H1 (cell line): ENCODE results near the gene PSMC2. TPM values are rescaled to one million over a fixed set of nuclear protein-coding genes. Genes with fewer than 3 reads are reported as not detected.

Experiments
- CTCF ChIA-PET: fragments of 300-600 bp; sonication (Branson Sonifier 250); formaldehyde crosslinking; loops from one replicate; lab custom pipeline; 2021; ENCODE audit not compliant: partially characterized antibody; lab: Charles Lee
- POLR2A ChIA-PET: fragments of 300-600 bp; sonication (Branson Sonifier 250); formaldehyde crosslinking; loops from one replicate; lab custom pipeline; 2021; ENCODE audit warnings: inconsistent platforms; ENCODE audit not compliant: partially characterized antibody; lab: Charles Lee
- DNase-seq, 2 experiments: peaks; one replicate each; pipeline versions ENCODE4 v3.0.0 to v3.0.0-alpha.2; 2010 to 2022; ENCODE audit warnings: low spot score in 2 of 2, low read depth in 1 of 2, mixed read lengths in 1 of 2
- FAIRE-seq: peaks from 2 replicates; lab custom pipeline; 2011; peaks lifted over from hg19 to GRCh38; lab: Jason Lieb, UNC
- H2AFZ ChIP-seq: 2 replicates; pipeline ENCODE4 v1.8.1; 2012; ENCODE audit warnings: low read length, inconsistent platforms
- H2AK5ac ChIP-seq: 2 replicates; pipeline ENCODE4 v1.6.1; 2013; ENCODE audit warnings: low read depth, low read length
- H2BK120ac ChIP-seq: replicated peaks from 2 replicates; pipeline ENCODE3; 2013; ENCODE audit warnings: low read depth, low read length, inconsistent platforms
- H2BK12ac ChIP-seq: 2 replicates; pipeline ENCODE4 v1.6.1; 2013; ENCODE audit warnings: low read depth, low read length
- H2BK15ac ChIP-seq: 2 replicates; pipeline ENCODE4 v1.6.1; 2013; ENCODE audit warnings: low read length
- H2BK20ac ChIP-seq: 2 replicates; pipeline ENCODE4 v1.6.1; 2013; ENCODE audit warnings: low read length
- H2BK5ac ChIP-seq: 2 replicates; pipeline ENCODE4 v1.6.1; 2013; ENCODE audit warnings: low read depth, low read length
- H3K14ac ChIP-seq: 2 replicates; pipeline ENCODE4 v1.6.1; 2013; ENCODE audit warnings: inconsistent platforms; ENCODE audit not compliant: insufficient read length
- H3K18ac ChIP-seq: 2 replicates; pipeline ENCODE4 v1.6.1; 2013; ENCODE audit warnings: low read length; ENCODE audit errors: extremely low read depth
- H3K23ac ChIP-seq: 2 replicates; pipeline ENCODE4 v1.6.1; 2013; ENCODE audit warnings: inconsistent platforms; ENCODE audit not compliant: insufficient read length
- H3K23me2 ChIP-seq: 2 replicates; pipeline ENCODE4 v1.6.1; 2013; ENCODE audit warnings: low read depth, low read length
- H3K27ac ChIP-seq: 2 replicates; pipeline ENCODE4 v1.6.1; 2011; ENCODE audit warnings: low read depth, low read length, inconsistent platforms
- H3K27me3 ChIP-seq, 4 experiments: replicated peaks in 1 of 4; 1 replicate in 1 of 4; 2 replicates in 3 of 4; pipeline versions ENCODE4 v1.6.1 to v1.8.1; 2011 to 2013; ENCODE audit warnings: low read length in 3 of 4, mild to moderate bottlenecking in 3 of 4, inconsistent platforms in 2 of 4, mixed read lengths in 2 of 4, moderate library complexity in 1 of 4; ENCODE audit not compliant: control insufficient read depth in 3 of 4, insufficient read depth in 3 of 4; ENCODE audit errors: extremely low read depth in 1 of 4
- H3K36me3 ChIP-seq, 4 experiments: 2 replicates each; pipeline versions ENCODE4 v1.6.1 to v1.8.1; 2011 to 2013; ENCODE audit warnings: mild to moderate bottlenecking in 4 of 4, low read length in 3 of 4, moderate library complexity in 2 of 4, control low read depth in 1 of 4, inconsistent platforms in 1 of 4; ENCODE audit not compliant: insufficient read depth in 4 of 4, control insufficient read depth in 2 of 4
- H3K4ac ChIP-seq: replicated peaks from 2 replicates; pipeline ENCODE3; 2013; ENCODE audit warnings: low read length, low read depth, mixed read lengths, inconsistent platforms; ENCODE audit not compliant: insufficient read length
- H3K4me1 ChIP-seq, 4 experiments: replicated peaks in 1 of 4; 1 replicate in 1 of 4; 2 replicates in 3 of 4; pipeline versions ENCODE4 v1.6.1 to v1.8.1; 2011 to 2013; ENCODE audit warnings: low read length in 3 of 4, inconsistent platforms in 2 of 4, mixed read lengths in 1 of 4; ENCODE audit not compliant: insufficient read depth in 4 of 4, control insufficient read depth in 3 of 4
- H3K4me2 ChIP-seq, 2 experiments: 2 replicates each; pipeline versions ENCODE4 v1.6.1 to v1.8.1; 2011 to 2013; ENCODE audit warnings: low read depth in 2 of 2, low read length in 2 of 2, control low read depth in 1 of 2, inconsistent platforms in 1 of 2, mild to moderate bottlenecking in 1 of 2; ENCODE audit not compliant: insufficient read depth in 1 of 2
- H3K4me3 ChIP-seq, 4 experiments: fragments of 200-600, 300-600 bp in 1 of 4; sonication (generic), shearing (Covaris generic), sonication (Bioruptor Twin) in 1 of 4; 2 replicates each; pipeline versions ENCODE4 v1.5.1 to v1.8.1; 2011 to 2016; ENCODE audit warnings: low read length in 4 of 4, low read depth in 3 of 4, control low read depth in 2 of 4, inconsistent platforms in 2 of 4, mild to moderate bottlenecking in 2 of 4, mixed read lengths in 1 of 4, moderate library complexity in 1 of 4; ENCODE audit not compliant: insufficient read depth in 2 of 4; ENCODE audit errors: extremely low read depth in 1 of 4
- H3K56ac ChIP-seq: replicated peaks from 2 replicates; pipeline ENCODE3; 2013; ENCODE audit warnings: low read depth, mild to moderate bottlenecking, mixed read lengths, low read length, inconsistent platforms; ENCODE audit not compliant: insufficient read length
- H3K79me1 ChIP-seq: 2 replicates; pipeline ENCODE4 v1.6.1; 2013; ENCODE audit warnings: low read depth, low read length, control low read depth
- H3K79me2 ChIP-seq, 2 experiments: 2 replicates each; pipeline versions ENCODE4 v1.6.1 to v1.8.1; 2012 to 2013; ENCODE audit warnings: low read length in 2 of 2, mild to moderate bottlenecking in 2 of 2, inconsistent platforms in 1 of 2; ENCODE audit not compliant: insufficient read depth in 2 of 2, control insufficient read depth in 1 of 2
- H3K9ac ChIP-seq, 4 experiments: replicated peaks in 1 of 4; 1 replicate in 1 of 4; 2 replicates in 3 of 4; pipeline versions ENCODE4 v1.6.1 to v1.8.1; 2011 to 2013; ENCODE audit warnings: low read depth in 3 of 4, low read length in 3 of 4, control low read depth in 2 of 4, mild to moderate bottlenecking in 2 of 4, moderate library complexity in 2 of 4, inconsistent platforms in 1 of 4; ENCODE audit errors: extremely low read depth in 1 of 4
- H3K9me3 ChIP-seq, 2 experiments: 2 replicates each; pipeline versions ENCODE4 v1.6.1 to v1.8.1; 2012 to 2013; ENCODE audit warnings: mild to moderate bottlenecking in 2 of 2, moderate library complexity in 2 of 2, control low read depth in 1 of 2, inconsistent platforms in 1 of 2, low read depth in 1 of 2, low read length in 1 of 2, mixed read lengths in 1 of 2; ENCODE audit not compliant: insufficient read depth in 2 of 2
- H4K20me1 ChIP-seq, 2 experiments: replicated peaks in 1 of 2; 2 replicates each; pipeline versions ENCODE3 to v1.8.1; 2011 to 2013; ENCODE audit warnings: inconsistent platforms in 2 of 2, low read length in 2 of 2, mild to moderate bottlenecking in 1 of 2; ENCODE audit not compliant: insufficient read depth in 2 of 2, control insufficient read depth in 1 of 2
- H4K5ac ChIP-seq: 2 replicates; pipeline ENCODE4 v1.6.1; 2013; ENCODE audit warnings: low read length, low read depth, mixed read lengths, inconsistent platforms; ENCODE audit not compliant: insufficient read length
- H4K8ac ChIP-seq: 2 replicates; pipeline ENCODE4 v1.8.0; 2013; ENCODE audit warnings: mild to moderate bottlenecking, moderate library complexity, low read length, inconsistent platforms; ENCODE audit not compliant: insufficient read depth; ENCODE audit errors: extremely low read depth
- H4K91ac ChIP-seq: replicated peaks from 2 replicates; pipeline ENCODE3; 2013; ENCODE audit warnings: low read length, mixed read lengths, inconsistent platforms; ENCODE audit not compliant: insufficient read length
- ATF2 ChIP-seq: IDR thresholded peaks from 2 replicates; pipeline ENCODE4 v1.6.1; 2012; ENCODE audit warnings: low read length, inconsistent platforms
- CBX5 ChIP-seq: fragments of 300-800, 300-1000 bp; sonication (generic); IDR thresholded peaks from 2 replicates; pipeline ENCODE4 v1.7.1; 2016; ENCODE audit warnings: antibody characterized with exemption, low read length, low read depth
- CTBP2 ChIP-seq: IDR thresholded peaks from 2 replicates; pipeline ENCODE4 v1.7.0; 2011; ENCODE audit warnings: borderline replicate concordance, mild to moderate bottlenecking, moderate library complexity, mixed read lengths, low read length; ENCODE audit not compliant: insufficient read depth, insufficient read length
- JUN ChIP-seq: IDR thresholded peaks from 2 replicates; pipeline ENCODE4 v1.6.1; 2011; ENCODE audit warnings: low read depth, mild to moderate bottlenecking, improper control_type of control experiment, low read length
- KDM5A ChIP-seq: fragments of 200-600 bp; IDR thresholded peaks from 2 replicates; pipeline ENCODE4 v1.7.1; 2012; ENCODE audit warnings: mild to moderate bottlenecking, low read length, inconsistent platforms, mixed read lengths
- NANOG ChIP-seq: IDR thresholded peaks from 2 replicates; pipeline ENCODE4 v1.6.1; 2011; ENCODE audit warnings: low read length, low read depth, mild to moderate bottlenecking, inconsistent platforms; ENCODE audit not compliant: insufficient read depth, poor library complexity, severe bottlenecking
- NRF1 ChIP-seq: IDR thresholded peaks from 2 replicates; pipeline ENCODE4 v1.6.1; 2011; ENCODE audit warnings: mild to moderate bottlenecking, low read depth, low read length, improper control_type of control experiment
- PHF8 ChIP-seq: fragments of 200-600 bp; sonication (generic); conservative IDR thresholded peaks from 2 replicates; pipeline ENCODE4 v1.7.1; 2012; ENCODE audit warnings: low read depth, mild to moderate bottlenecking, inconsistent platforms, low read length, moderate library complexity
- SAP30 ChIP-seq: fragments of 300-600 bp; sonication (generic); IDR thresholded peaks from 2 replicates; pipeline ENCODE4 v1.7.1; 2012; ENCODE audit warnings: low read length, moderate library complexity, mild to moderate bottlenecking, inconsistent platforms; ENCODE audit not compliant: insufficient read depth, insufficient replicate concordance
- WGBS, 2 experiments: shearing (Covaris generic) in 1 of 2; methylation state at CpG; one replicate each; pipeline versions ENCODE4 v1.1.6 to v1.1.7; 2013 to 2015; ENCODE audit warnings: low lambda C conversion rate in 2 of 2, mixed read lengths in 2 of 2, inconsistent platforms in 1 of 2, low coverage in 1 of 2, missing lambda C conversion rate in 1 of 2; ENCODE audit not compliant: insufficient replicate concordance in 2 of 2, insufficient coverage in 1 of 2, insufficient read length in 1 of 2; ENCODE audit errors: extremely low coverage in 1 of 2, missing lambda C conversion rate in 1 of 2; 5-methylcytosine and 5-hydroxymethylcytosine counted together
- polyA plus RNA-seq, 7 experiments: library from polyadenylated mRNA; depleted of rRNA in 3 of 7; stranded (reverse) in 5 of 7; unstranded in 2 of 7; fragments of >200 nt in 5 of 7; fragments of 200-250 nt in 2 of 7; gene quantifications; 1 replicate in 5 of 7; 2 replicates in 1 of 7; 4 replicates in 1 of 7; pipeline versions ENCODE4 v1.2.1 to v1.2.3, GENCODE V29; 2011 to 2013; ENCODE audit warnings: missing spikeins in 2 of 7, mixed read lengths in 2 of 7
- total RNA-seq: library from RNA; stranded (reverse); fragmentation: NEBNext Ultra II Directional; extraction: Animal tissue kit (Norgen Biotek cat#: 25700); gene quantifications from 2 replicates; pipeline ENCODE4 v1.2.1, GENCODE V29; 2021

PSMC2 gene
- total and polyA plus RNA-seq, 2 of the 8 experiments (the other 6 are each of a cell fraction or from before 2014, with no cell fraction given) = 80.9 to 141 TPM

DNA sequence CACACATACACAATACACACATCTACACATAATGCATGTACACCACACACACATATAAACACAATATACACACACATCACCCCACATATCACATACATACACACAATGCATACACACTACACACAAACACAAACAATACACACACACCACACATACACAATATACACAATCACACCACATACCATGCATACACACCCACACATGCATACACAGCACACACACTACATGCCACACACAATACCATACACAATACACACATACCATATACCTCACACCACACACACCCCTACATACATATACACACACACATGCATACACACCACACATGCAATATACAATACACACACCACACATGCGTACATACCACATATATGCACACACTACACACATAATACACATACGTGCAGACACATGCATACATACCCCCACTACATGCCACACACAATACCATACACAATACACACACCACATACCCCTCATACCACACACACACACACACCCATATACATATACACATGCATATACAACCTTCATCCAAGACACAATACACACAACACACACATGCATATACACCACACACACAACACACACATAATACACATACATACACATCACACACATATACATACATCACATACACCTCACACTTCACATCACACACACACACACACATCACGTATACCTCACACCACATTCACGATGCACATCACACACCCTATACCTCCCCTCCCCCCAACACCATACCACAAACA lies 34.0 kb downstream of the PSMC2 start:
- Histone ChIP-seq H3K9me3 (peaks cover 0 to 6% of the 10 kb centered on the region in 2 experiments; a peak in 1 of 4 replicates), H3K4me2 (no peak overlapping the region), H4K5ac (no peak overlapping the region), H4K20me1 (peaks cover 3 to 13% of the 10 kb centered on the region in 2 experiments), H3K9ac (no peak overlapping the region), H4K91ac (no peak overlapping the region), H2AK5ac (no peak overlapping the region), H3K36me3 (no peaks in the 10 kb centered on the region; a peak in 1 of 8 replicates), H2BK15ac (no peak overlapping the region), H3K79me2 (no peaks in the 10 kb centered on the region), H2BK12ac (no peak overlapping the region), H4K8ac (no peak overlapping the region), H3K27me3 (no peaks in the 10 kb centered on the region), H3K23me2 (peaks cover 14% of the 10 kb centered on the region), H2BK20ac (no peak overlapping the region), H3K4ac (no peak overlapping the region), H3K27ac (no peak overlapping the region), H3K4me3 (no peak overlapping the region), H3K79me1 (peaks cover 5% of the 10 kb centered on the region; the same call in 1 of the 2 replicates), H3K56ac (peak overlapping the region; percentile 77), H3K14ac (no peak overlapping the region), H3K4me1 (no peaks in the 10 kb centered on the region)
- FAIRE-seq = no peak
- 85 to 100% methylated on average over 2 to 4 of the region's 4 CpGs for WGBS, 2 experiments
- DNase-seq = no peak
- ChIA-PET POLR2A (no interaction called here), CTCF (no interaction called here)
- no peak for TF ChIP-seq ATF2
- no peak for TF ChIP-seq CTBP2
- no peak for TF ChIP-seq KDM5A
- TF ChIP-seq SAP30 = no peak
- no peak for TF ChIP-seq JUN
- no peak for TF ChIP-seq CBX5
- no peak for TF ChIP-seq NANOG
- no peak for TF ChIP-seq NRF1
- no peak for TF ChIP-seq PHF8
- TF ChIP-seq, all 59 proteins: peak for 0
- Histone ChIP-seq H3K23ac (no peak overlapping the region), H3K18ac (no peak overlapping the region), H2BK120ac (no peak overlapping the region), H2AFZ (no peak overlapping the region), H2BK5ac (no peak overlapping the region)
